ENCODE data around the gene PPP1R12C. TPM values are rescaled to one million over a fixed set of nuclear protein-coding genes. Genes with fewer than 3 reads are reported as not detected.
A peak's percentile ranks its signal among the peaks of the same experiment; 100 is the strongest.

Gene PPP1R12C
- total RNA-seq, 4 donors from 2014 or later, result 22.6 to 28.2 (median 26.2) TPM

GRCh38 chr19:55153652-55154264 lies 36.3 kb upstream of the PPP1R12C start:
- no peak for ATAC-seq
- H3K9me3 ChIP-seq, result no peaks in the 10 kb centered on the region
- H3K36me3 ChIP-seq, result no peaks in the 10 kb centered on the region
- in situ Hi-C loops (cut with MboI; ENCODE audit: low sequenced_read_pairs in 4 of 4) (no loop called here), intact Hi-C loops (cut with DNase I; ENCODE audit: low total_unique reads) (no loop called here)
- DNase-seq, result no peak
- H3K4me1 ChIP-seq, result peaks cover 7 to 15% of the 10 kb centered on the region in 2 donors
- TF ChIP-seq POLR2A (IDR thresholded peaks at IDR 0.05), result no peak
- TF ChIP-seq, protein P1, sequence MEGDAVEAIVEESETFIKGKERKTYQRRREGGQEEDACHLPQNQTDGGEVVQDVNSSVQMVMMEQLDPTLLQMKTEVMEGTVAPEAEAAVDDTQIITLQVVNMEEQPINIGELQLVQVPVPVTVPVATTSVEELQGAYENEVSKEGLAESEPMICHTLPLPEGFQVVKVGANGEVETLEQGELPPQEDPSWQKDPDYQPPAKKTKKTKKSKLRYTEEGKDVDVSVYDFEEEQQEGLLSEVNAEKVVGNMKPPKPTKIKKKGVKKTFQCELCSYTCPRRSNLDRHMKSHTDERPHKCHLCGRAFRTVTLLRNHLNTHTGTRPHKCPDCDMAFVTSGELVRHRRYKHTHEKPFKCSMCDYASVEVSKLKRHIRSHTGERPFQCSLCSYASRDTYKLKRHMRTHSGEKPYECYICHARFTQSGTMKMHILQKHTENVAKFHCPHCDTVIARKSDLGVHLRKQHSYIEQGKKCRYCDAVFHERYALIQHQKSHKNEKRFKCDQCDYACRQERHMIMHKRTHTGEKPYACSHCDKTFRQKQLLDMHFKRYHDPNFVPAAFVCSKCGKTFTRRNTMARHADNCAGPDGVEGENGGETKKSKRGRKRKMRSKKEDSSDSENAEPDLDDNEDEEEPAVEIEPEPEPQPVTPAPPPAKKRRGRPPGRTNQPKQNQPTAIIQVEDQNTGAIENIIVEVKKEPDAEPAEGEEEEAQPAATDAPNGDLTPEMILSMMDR (IDR thresholded peaks at IDR 0.05 in 4 of 5, conservative IDR thresholded peaks at IDR 0.05 in 1 of 5), result no peak
- H3K27me3 ChIP-seq, result peaks cover 5 to 10% (median 7%) of the 10 kb centered on the region in 3 donors
- H3K4me3 ChIP-seq, result no peak overlapping the region
- H3K27ac ChIP-seq, result no peak overlapping the region

DNA sequence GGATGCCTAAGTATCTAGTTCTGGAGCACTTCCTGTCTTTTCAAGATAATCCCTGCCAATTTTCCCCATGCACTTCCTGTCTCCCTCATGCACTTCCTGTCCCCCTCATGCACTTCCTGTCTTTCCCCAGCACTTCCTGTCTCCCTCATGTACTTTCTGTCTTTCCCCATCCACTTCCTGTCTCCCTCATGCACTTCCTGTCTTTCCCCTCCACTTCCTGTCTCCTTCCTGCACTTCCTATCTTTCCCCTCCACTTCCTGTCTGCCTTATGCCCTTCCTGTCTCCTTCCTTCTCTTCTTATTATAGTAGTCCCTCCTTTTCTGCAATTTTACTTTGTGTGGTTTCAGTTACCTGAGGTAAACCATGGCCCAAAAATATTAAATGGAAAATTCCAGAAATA lies 34.6 kb upstream of the PPP1R12C start:
- Histone ChIP-seq H3K27me3 (peaks cover 5 to 12% (median 10%) of the 10 kb centered on the region in 3 donors), H3K4me1 (peaks cover 7 to 12% of the 10 kb centered on the region in 2 donors), H3K36me3 (no peaks in the 10 kb centered on the region), H3K9me3 (no peaks in the 10 kb centered on the region), H3K4me3 (no peak overlapping the region), H3K27ac (peak overlapping the region in 2 of 4 donors; percentile 37 to 96)
- in situ Hi-C loops (cut with MboI; ENCODE audit: low sequenced_read_pairs in 4 of 4) (no loop called here), intact Hi-C loops (cut with DNase I; ENCODE audit: low total_unique reads) (no loop called here)
- no peak for ATAC-seq
- no peak for TF ChIP-seq POLR2A (IDR thresholded peaks at IDR 0.05)
- TF ChIP-seq, protein P1 (IDR thresholded peaks at IDR 0.05 in 4 of 5, conservative IDR thresholded peaks at IDR 0.05 in 1 of 5), result no peak
- DNase-seq, result no peak

- TF ChIP-seq, protein P1 (IDR thresholded peaks at IDR 0.05 in 4 of 5, conservative IDR thresholded peaks at IDR 0.05 in 1 of 5), result no peak
- peak; percentile 63 for TF ChIP-seq POLR2A (IDR thresholded peaks at IDR 0.05)
- intact Hi-C loops (cut with DNase I; ENCODE audit: low total_unique reads) (loop anchor here (5.0 kb wide), 1 partner anchor 448 kb away; the partner anchor contains the start of gene FIZ1), in situ Hi-C loops (cut with MboI; ENCODE audit: low sequenced_read_pairs in 4 of 4) (loop anchor here in 3 of 4 donors (10.0 to 25.0 kb wide), 4 partner anchors 263 to 488 kb away; partner anchors contain the start of genes CCDC106 (in 1 of the 3), UBE2S (in 1 of the 3), ZNF580 (in 1 of the 3) and ZNF581 (in 1 of the 3))
- H3K27me3 ChIP-seq, result peaks cover 7 to 21% (median 19%) of the 10 kb centered on the region in 3 donors
- no peaks in the 10 kb centered on the region for H3K36me3 ChIP-seq
- peak within 1 kb of the TSS; percentile 48 to 58 (median 56) for H3K4me3 ChIP-seq
- peaks cover 7 to 28% of the 10 kb centered on the region in 2 donors for H3K4me1 ChIP-seq
- DNase-seq (peak; percentile 39 to 91), ATAC-seq (peak; percentile 57 to 58)
- H3K9me3 ChIP-seq, result no peaks in the 10 kb centered on the region
- H3K27ac ChIP-seq, result peak within 1 kb of the TSS; percentile 82 to 96 (median 93)
Measured at GRCh38 chr19:55149078-55150003, 31.9 kb upstream of the PPP1R12C start, which contains the start of gene TNNT1. Gene TNNT1, minus strand, starts transcription at chr19:55149206. Its CDS starts 2,049 bp downstream, at chr19:55147157.

- H3K4me1 ChIP-seq, result peaks cover 7 to 30% of the 10 kb centered on the region in 2 donors
- H3K27me3 ChIP-seq, result peaks cover 14 to 24% (median 22%) of the 10 kb centered on the region in 3 donors
- peak; percentile 64 to 77 for ATAC-seq
- H3K27ac ChIP-seq, result peak overlapping the region; percentile 82 to 96 (median 93)
- no peaks in the 10 kb centered on the region for H3K36me3 ChIP-seq
- in situ Hi-C loops (cut with MboI; ENCODE audit: low sequenced_read_pairs in 4 of 4) (loop anchor here in 3 of 4 donors (10.0 to 25.0 kb wide), 4 partner anchors 265 to 490 kb away; partner anchors contain the start of genes CCDC106 (in 1 of the 3), UBE2S (in 1 of the 3), ZNF580 (in 1 of the 3) and ZNF581 (in 1 of the 3)), intact Hi-C loops (cut with DNase I; ENCODE audit: low total_unique reads) (loop anchor here (5.0 kb wide), 1 partner anchor 450 kb away; the partner anchor contains the start of gene FIZ1)
- peak overlapping the region; percentile 48 to 65 (median 56) for H3K4me3 ChIP-seq
- no peaks in the 10 kb centered on the region for H3K9me3 ChIP-seq
- TF ChIP-seq, protein P1 (IDR thresholded peaks at IDR 0.05 in 4 of 5, conservative IDR thresholded peaks at IDR 0.05 in 1 of 5), result no peak
- peak; percentile 33 to 46 for TF ChIP-seq POLR2A (IDR thresholded peaks at IDR 0.05)
- DNase-seq, result peak; percentile 77 to 94
Measured at GRCh38 chr19:55147545-55148251, 30.3 kb upstream of the PPP1R12C start.

Data from gastrocnemius medialis (tissue), 4 donors.